Pancreas (tissue), 10 donors: ENCODE measurements around the gene TMEM272. TPM values are rescaled to one million over a fixed set of nuclear protein-coding genes. Genes with fewer than 3 reads are reported as not detected.
A peak's percentile ranks its signal among the peaks of the same experiment; 100 is the strongest.

ENCODE experiments used
- ATAC-seq, 4 donors: fragments of 200-7000 bp; cut with Tn5 transposase; one replicate each; pipeline versions ENCODE4 v1.8.0 to v1.9.1; 2020; ENCODE audit warnings: mild to moderate bottlenecking in 4 of 4, moderate library complexity in 4 of 4
- DNase-seq, 6 donors: peaks; one replicate each; pipeline ENCODE4 v3.0.0-alpha.2; 2020
- FAIRE-seq: peaks from 2 replicates; lab custom pipeline; 2012; peaks lifted over from hg19 to GRCh38; lab: Jason Lieb, UNC
- H3K27ac ChIP-seq, 4 donors: fragments of 200-600 bp; sonication (generic); 1 replicate in 3 of 4; 2 replicates in 1 of 4; pipeline versions ENCODE4 v1.5.0 to v1.8.0; 2020
- H3K27me3 ChIP-seq, 4 donors: fragments of 200-600 bp; one replicate each; pipeline ENCODE4 v1.8.0; 2021
- H3K36me3 ChIP-seq, 3 donors: fragments of 200-600 bp; sonication (generic) in 1 of 3; one replicate each; pipeline versions ENCODE4 v1.5.0 to v1.8.0; 2020 to 2021
- H3K4me1 ChIP-seq, 3 donors: fragments of 200-600 bp; one replicate each; pipeline ENCODE4 v1.8.0; 2021
- H3K4me3 ChIP-seq, 4 donors: fragments of 200-600 bp; sonication (generic) in 2 of 4; one replicate each; pipeline versions ENCODE4 v1.5.0 to v1.8.0; 2020 to 2021
- H3K9me3 ChIP-seq, 4 donors: fragments of 200-600 bp; one replicate each; pipeline ENCODE4 v1.8.0; 2021
- CTCF ChIP-seq, 4 donors: fragments of 200-600 bp; sonication (generic) in 3 of 4; IDR thresholded peaks; one replicate each; pipeline versions ENCODE4 v1.5.0 to v1.8.0; 2021; ENCODE audit warnings: antibody characterized with exemption in 4 of 4
- WGBS, 2 donors: extraction: QIAGEN DNeasy Blood & Tissue Kit; methylation state at CpG; one replicate each; pipeline ENCODE4 v1.1.7; 2013; 5-methylcytosine and 5-hydroxymethylcytosine counted together
- intact Hi-C, 3 donors: fragments of 100-400 bp; cut with DNase I; formaldehyde crosslinking; loops; one replicate each; pipeline versions ENCODE4 v1.11.1 to v1.14.2; 2022
- polyA plus RNA-seq, 2 donors: library from polyadenylated mRNA; stranded (reverse); fragments of 200-250 nt; gene quantifications; one replicate each; pipeline ENCODE4 v1.2.3, GENCODE V29; 2013
- total RNA-seq, 6 donors: library from RNA; stranded (reverse); fragmentation: NEBNext Ultra II Directional in 4 of 6; extraction: Animal tissue kit (Norgen Biotek cat#: 25700) in 4 of 6; gene quantifications; one replicate each; pipeline versions ENCODE4 v1.2.1 to v1.2.4, GENCODE V29; 2021 to 2023
- donor health status: healthy with polysubstance abuse.
- donor health status: DM: no; HTN: no; CAD: no; lungs with moderate emphysema.
- donor health status: DM: no; HTN: no; CAD: no.
- donor health status: control.
- donor health status: control.
- donor health status: Bipolar disorder and iron deficiency.
- donor health status: DM: yes; HTN: yes; CAD: no.
- donor health status: DM: no; HTN: no; CAD: no.
- donor health status: DM: no; HTN: no; CAD: no.
- donor health status: DM: yes; HTN: yes; CAD: no.

The TMEM272 gene
- total and polyA plus RNA-seq, 8 donors: 0.04 to 0.16 (median 0.09) TPM; not detected in 3

- Histone ChIP-seq H3K9me3 (no peaks in the 10 kb centered on the region), H3K27ac (peak overlapping the region; percentile 39 to 90 (median 66)), H3K4me3 (no peak overlapping the region), H3K36me3 (no peaks in the 10 kb centered on the region), H3K4me1 (peaks cover 51 to 69% (median 69%) of the 10 kb centered on the region in 3 donors), H3K27me3 (no peaks in the 10 kb centered on the region)
- DNase-seq: no peak
- FAIRE-seq: no peak
- no peak for ATAC-seq
- intact Hi-C loops: loop anchor here in 1 of 3 donors (10.0 kb wide), 1 partner anchor 202 kb away; the partner anchor contains the start of gene WDFY2
- WGBS, 2 donors: 36 to 49% methylated on average over 10 of the region's 10 CpGs
- no peak for TF ChIP-seq CTCF (IDR thresholded peaks at IDR 0.05)
These were observed 58.3 kb downstream of the TMEM272 start for GRCh38 chr13:51786425-51787265.

DNA sequence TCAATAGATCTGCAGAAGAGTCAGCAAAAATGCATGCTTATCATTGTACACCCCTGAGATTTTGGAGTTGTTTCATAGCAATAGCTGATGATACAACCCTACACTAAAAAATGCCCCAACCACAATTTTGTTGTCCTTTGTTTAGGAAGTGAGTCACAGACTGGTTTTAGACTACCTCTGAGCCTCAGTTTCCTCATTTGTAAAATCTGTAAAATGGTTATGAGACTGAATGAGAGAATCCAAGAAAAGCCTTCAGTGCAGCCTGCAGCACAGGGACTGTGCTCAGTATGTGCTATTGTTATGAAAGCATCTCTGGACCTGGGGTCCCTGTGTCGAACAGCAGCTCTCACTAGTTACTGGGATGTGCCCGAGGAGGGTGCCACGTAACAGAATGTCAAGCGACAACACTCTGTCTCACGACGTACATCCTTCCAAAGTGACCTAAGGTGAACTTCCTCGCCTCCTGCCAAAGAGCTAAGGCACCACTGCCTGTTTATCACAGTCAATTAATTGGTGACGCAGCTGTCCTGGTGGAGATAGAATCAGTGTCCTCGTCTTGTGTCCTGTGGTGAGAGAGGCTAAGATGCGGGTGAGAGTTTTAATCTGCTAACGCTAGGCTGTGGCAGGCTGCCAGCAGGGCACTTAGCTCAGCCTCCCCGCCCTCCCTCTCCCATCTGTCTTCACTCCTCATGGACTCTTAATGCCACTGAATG is 59.1 kb downstream of the TMEM272 start:
- TF ChIP-seq CTCF (IDR thresholded peaks at IDR 0.05): no peak
- no peak overlapping the region for H3K4me3 ChIP-seq
- peak overlapping the region; percentile 39 to 90 (median 66) for H3K27ac ChIP-seq
- intact Hi-C loops: loop anchor here in 1 of 3 donors (10.0 kb wide), 1 partner anchor 201 kb away; the partner anchor contains the start of gene WDFY2
- no peaks in the 10 kb centered on the region for H3K36me3 ChIP-seq
- FAIRE-seq (no peak), ATAC-seq (peak in 3 of 4 donors; percentile 5 to 35 (median 29)), DNase-seq (peak in 5 of 6 donors; percentile 39 to 76 (median 58))
- no peaks in the 10 kb centered on the region for H3K9me3 ChIP-seq
- WGBS, 2 donors: 14 to 18% methylated on average over 12 of the region's 12 CpGs
- H3K27me3 ChIP-seq: no peaks in the 10 kb centered on the region
- H3K4me1 ChIP-seq: peaks cover 57 to 77% (median 76%) of the 10 kb centered on the region in 3 donors

DNA sequence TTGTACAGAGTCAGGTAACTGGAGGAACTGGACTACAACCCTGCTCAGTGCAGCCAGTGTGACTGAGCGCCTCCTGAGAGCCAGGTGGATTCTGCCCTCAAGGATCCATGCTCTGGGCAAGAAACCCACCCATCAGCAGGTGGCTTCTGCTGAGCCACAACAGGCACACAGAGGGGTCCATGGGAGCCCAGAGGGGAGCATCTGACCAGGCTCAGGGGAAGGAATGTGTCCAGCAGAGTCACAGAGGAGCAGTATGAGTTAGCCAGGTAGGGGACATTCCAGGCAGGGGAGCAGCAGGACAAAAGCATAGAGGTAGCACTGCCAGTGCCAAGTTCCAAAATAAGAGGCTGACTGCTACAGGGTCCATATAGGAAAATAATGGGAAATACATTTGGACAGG is 60.9 kb downstream of the TMEM272 start:
- Histone ChIP-seq H3K27ac (peak overlapping the region; percentile 33 to 90 (median 76)), H3K4me1 (peaks cover 53 to 79% (median 75%) of the 10 kb centered on the region in 3 donors), H3K36me3 (no peaks in the 10 kb centered on the region), H3K27me3 (no peaks in the 10 kb centered on the region), H3K4me3 (no peak overlapping the region), H3K9me3 (no peaks in the 10 kb centered on the region)
- WGBS, 2 donors: 97 to 98% methylated on average over 1 of the region's 1 CpG
- FAIRE-seq: no peak
- DNase-seq: peak in 1 of 6 donors; percentile 28
- intact Hi-C loops: loop anchor here in 1 of 3 donors (10.0 kb wide), 1 partner anchor 199 kb away; the partner anchor contains the start of gene WDFY2
- TF ChIP-seq CTCF (IDR thresholded peaks at IDR 0.05): no peak
- ATAC-seq: no peak

- H3K27ac ChIP-seq: peak overlapping the region; percentile 75 to 90 (median 76)
- no peaks in the 10 kb centered on the region for H3K27me3 ChIP-seq
- FAIRE-seq: no peak
- H3K36me3 ChIP-seq: no peaks in the 10 kb centered on the region
- ATAC-seq: peak; percentile 3 to 14 (median 10)
- 54 to 55% methylated on average over 9 of the region's 9 CpGs for WGBS, 2 donors
- TF ChIP-seq CTCF (IDR thresholded peaks at IDR 0.05): no peak
- H3K4me1 ChIP-seq: peaks cover 58 to 79% (median 75%) of the 10 kb centered on the region in 3 donors
- no peaks in the 10 kb centered on the region for H3K9me3 ChIP-seq
- peak in 3 of 6 donors; percentile 33 to 42 (median 42) for DNase-seq
- no peak overlapping the region for H3K4me3 ChIP-seq
- intact Hi-C loops: loop anchor here in 1 of 3 donors (10.0 kb wide), 1 partner anchor 199 kb away; the partner anchor contains the start of gene WDFY2
These were observed 61.4 kb downstream of the TMEM272 start for GRCh38 chr13:51783428-51784094.
